K562 (cell line): ENCODE measurements around the gene HMOX2. TPM values are rescaled to one million over a fixed set of nuclear protein-coding genes. Genes with fewer than 3 reads are reported as not detected.
A peak's percentile ranks its signal among the peaks of the same experiment; 100 is the strongest.

Source experiments
- ATAC-seq: fragments of 200-7000 bp; cut with Tn5 transposase; 3 replicates; pipeline ENCODE4 v1.9.1; 2020; ENCODE audit warnings: moderate library complexity
- BruUV-seq: library from RNA; stranded (reverse); fragments of 400-500 nt; replicated peaks from 2 replicates; lab custom pipeline; 2021; lab: Mats Ljungman, UMichigan
- CTCF ChIA-PET: fragments of 300-600 bp; formaldehyde crosslinking; extraction: SDS; loops from one replicate; lab custom pipeline; 2021; ENCODE audit warnings: low intra/inter-chr PET ratio; lab: Yijun Ruan, JAX
- POLR2A ChIA-PET: fragments of 300-600, 350-650 bp; sonication (Branson Sonifier 250); formaldehyde crosslinking; extraction: SDS; loops from one replicate; lab custom pipeline; 2021; ENCODE audit warnings: antibody characterized with exemption, inconsistent platforms; lab: Yijun Ruan, JAX
- DNase-seq, 4 experiments: peaks; one replicate each; pipeline versions ENCODE4 v3.0.0 to v3.0.0-alpha.2; 2011 to 2018; ENCODE audit warnings: low spot score in 3 of 4, mixed read lengths in 3 of 4; ENCODE audit errors: extremely low read depth in 1 of 4
- FAIRE-seq: peaks from 2 replicates; lab custom pipeline; 2011; peaks lifted over from hg19 to GRCh38; lab: Jason Lieb, UNC
- H2AFZ ChIP-seq: 2 replicates; pipeline ENCODE4 v1.6.0; 2011; ENCODE audit warnings: low read depth, low read length, control low read depth, inconsistent platforms
- H3K27ac ChIP-seq: fragments of 200-600 bp; 3 replicates; pipeline ENCODE4 v1.8.0; 2011; ENCODE audit warnings: low read depth, mild to moderate bottlenecking, control low read depth, inconsistent platforms, low read length, moderate library complexity, mixed read lengths; ENCODE audit errors: extremely low read depth
- H3K27me3 ChIP-seq, 2 experiments: fragments of 300-600 bp in 1 of 2; 2 replicates in 1 of 2; 3 replicates in 1 of 2; pipeline versions ENCODE4 v1.6.0 to v1.8.0; 2011; ENCODE audit warnings: inconsistent platforms in 2 of 2, low read length in 2 of 2, mild to moderate bottlenecking in 1 of 2, mixed read lengths in 1 of 2, moderate library complexity in 1 of 2; ENCODE audit not compliant: control insufficient read depth in 2 of 2, insufficient read depth in 2 of 2
- H3K36me3 ChIP-seq: fragments of 300-600 bp; 3 replicates; pipeline ENCODE4 v1.8.0; 2011; ENCODE audit warnings: mild to moderate bottlenecking, low read length, inconsistent platforms; ENCODE audit not compliant: control insufficient read depth, insufficient read depth
- H3K4me1 ChIP-seq, 2 experiments: fragments of 200-600 bp in 1 of 2; replicated peaks in 1 of 2; 2 replicates in 1 of 2; 3 replicates in 1 of 2; pipeline versions ENCODE4 v1.5.1 to v1.8.0; 2011; ENCODE audit warnings: inconsistent platforms in 2 of 2, low read length in 2 of 2, mild to moderate bottlenecking in 1 of 2, mixed read lengths in 1 of 2, moderate library complexity in 1 of 2; ENCODE audit not compliant: control insufficient read depth in 2 of 2, insufficient read depth in 2 of 2
- H3K4me2 ChIP-seq: 2 replicates; pipeline ENCODE4 v1.6.1; 2011; ENCODE audit warnings: low read length, control low read depth, inconsistent platforms, mixed read lengths; ENCODE audit not compliant: insufficient read depth
- H3K4me3 ChIP-seq: fragments of 200-600 bp; sonication (generic), shearing (Covaris generic); 2 replicates; pipeline ENCODE4 v1.5.1; 2016; ENCODE audit warnings: control low read depth, inconsistent platforms
- H3K79me2 ChIP-seq: fragments of 200-600 bp; 3 replicates; pipeline ENCODE4 v1.8.0; 2011; ENCODE audit warnings: low read length, inconsistent platforms; ENCODE audit not compliant: control insufficient read depth, insufficient read depth
- H3K9ac ChIP-seq, 2 experiments: 2 replicates each; pipeline versions ENCODE4 v1.6.0 to v1.6.1; 2011; ENCODE audit warnings: low read depth in 2 of 2, low read length in 2 of 2, control low read depth in 1 of 2, inconsistent platforms in 1 of 2, mild to moderate bottlenecking in 1 of 2, mixed read lengths in 1 of 2; ENCODE audit not compliant: insufficient read depth in 1 of 2
- H3K9me1 ChIP-seq: one replicate; pipeline ENCODE4 v1.6.0; 2011; ENCODE audit warnings: inconsistent platforms, mild to moderate bottlenecking, low read length, moderate library complexity; ENCODE audit not compliant: control insufficient read depth, insufficient read depth
- H3K9me3 ChIP-seq: replicated peaks from 2 replicates; pipeline ENCODE4 v1.5.1; 2011; ENCODE audit warnings: low read depth, low read length, inconsistent platforms; ENCODE audit not compliant: control insufficient read depth, insufficient read depth
- H4K20me1 ChIP-seq: replicated peaks from 2 replicates; pipeline ENCODE4 v1.6.1; 2011; ENCODE audit warnings: low read length, inconsistent platforms, mixed read lengths; ENCODE audit not compliant: control insufficient read depth, insufficient read depth
- ADNP ChIP-seq: fragments of 200-800 bp; sonication (Bioruptor generic); IDR thresholded peaks from 2 replicates; pipeline ENCODE4 v1.6.1; 2016; ENCODE audit warnings: missing genetic modification characterization, missing compliant biosample characterization
- BRF1 ChIP-seq: IDR thresholded peaks from 3 replicates; pipeline ENCODE4 v1.6.1; 2011; ENCODE audit warnings: borderline replicate concordance, mild to moderate bottlenecking; ENCODE audit not compliant: insufficient read length; ENCODE audit errors: extremely low read depth
- CEBPZ ChIP-seq: fragments of 150-350 bp; IDR thresholded peaks from 2 replicates; pipeline ENCODE4 v1.6.1; 2014; ENCODE audit warnings: low read depth, mild to moderate bottlenecking, low read length, borderline replicate concordance
- MECOM ChIP-seq: fragments of 250-450 bp; sonication (Bioruptor Pico); IDR thresholded peaks from 2 replicates; pipeline ENCODE4 v1.8.0; 2022; ENCODE audit warnings: inconsistent platforms
- MEF2D ChIP-seq: conservative IDR thresholded peaks from 2 replicates; pipeline ENCODE4 v1.6.1; 2016; ENCODE audit warnings: low read depth, missing genetic modification characterization, missing compliant biosample characterization
- SMARCE1 ChIP-seq: fragments of 450-650 bp; IDR thresholded peaks from 2 replicates; pipeline ENCODE4 v1.7.1; 2016; ENCODE audit warnings: mild to moderate bottlenecking
- XRCC5 ChIP-seq: fragments of 200-400 bp; formaldehyde crosslinking; IDR thresholded peaks from 2 replicates; pipeline ENCODE4 v1.6.1; 2017; ENCODE audit warnings: low read depth, mild to moderate bottlenecking, low read length
- ZC3H11A ChIP-seq: IDR thresholded peaks from 2 replicates; pipeline ENCODE4 v1.6.1; 2012; ENCODE audit warnings: low read depth, low read length, improper control_type of control experiment
- WGBS: fragments of 100-300 bp; shearing (Covaris generic); methylation state at CpG from one replicate; pipeline ENCODE4 v1.1.6; 2016; ENCODE audit warnings: low coverage, mixed read lengths; ENCODE audit not compliant: insufficient coverage; ENCODE audit errors: missing lambda C conversion rate; 5-methylcytosine and 5-hydroxymethylcytosine counted together
- in situ Hi-C: fragments of 300-500 bp; cut with MboI; formaldehyde crosslinking; loops from 4 replicates; pipeline ENCODE4 v1.15.0; 2018; ENCODE audit warnings: inconsistent platforms, mixed read lengths
- intact Hi-C: fragments of 100-400 bp; cut with micrococcal nuclease; formaldehyde crosslinking; loops from 2 replicates; pipeline ENCODE4 v1.14.2; 2022
- polyA plus RNA-seq, 8 experiments: library from polyadenylated mRNA; depleted of rRNA in 4 of 8; stranded (reverse) in 5 of 8; unstranded in 3 of 8; fragments of >200 nt; fragmentation: Nextera tagmentation in 2 of 8; fragmentation: Illumina TruSeq in 1 of 8; extraction: Ambion mirVana in 2 of 8; extraction: Trizol in 1 of 8; gene quantifications; 2 replicates each; pipeline versions ENCODE4 v1.2.1 to v1.2.3, GENCODE V29; 2011 to 2014; ENCODE audit warnings: inconsistent platforms in 1 of 8, missing spikeins in 1 of 8
- total RNA-seq, 7 experiments: library from RNA; depleted of rRNA in 6 of 7; stranded (reverse); fragments of >200 nt in 6 of 7; fragmentation: Illumina TruSeq in 2 of 7; extraction: Trizol in 2 of 7; gene quantifications; 2 replicates each; pipeline versions ENCODE4 v1.2.1 to v1.2.3, GENCODE V29; 2011 to 2021; ENCODE audit warnings: low replicate concordance in 1 of 7
- TF ChIP-seq, protein P1 (sequence below): fragments of 250-450 bp; sonication (Bioruptor Pico); IDR thresholded peaks from 2 replicates; pipeline ENCODE4 v1.5.0; 2021
- TF ChIP-seq, protein P2 (sequence below): fragments of 450-650 bp; IDR thresholded peaks from one replicate; pipeline ENCODE4 v1.6.1; 2018; ENCODE audit warnings: mild to moderate bottlenecking, moderate library complexity; ENCODE audit not compliant: partially characterized antibody

The HMOX2 gene
- total and polyA plus RNA-seq, 9 of the 15 experiments (the other 6 are each of a cell fraction or from before 2014, with no cell fraction given): 26.8 to 87.4 (median 57.4) TPM

DNA sequence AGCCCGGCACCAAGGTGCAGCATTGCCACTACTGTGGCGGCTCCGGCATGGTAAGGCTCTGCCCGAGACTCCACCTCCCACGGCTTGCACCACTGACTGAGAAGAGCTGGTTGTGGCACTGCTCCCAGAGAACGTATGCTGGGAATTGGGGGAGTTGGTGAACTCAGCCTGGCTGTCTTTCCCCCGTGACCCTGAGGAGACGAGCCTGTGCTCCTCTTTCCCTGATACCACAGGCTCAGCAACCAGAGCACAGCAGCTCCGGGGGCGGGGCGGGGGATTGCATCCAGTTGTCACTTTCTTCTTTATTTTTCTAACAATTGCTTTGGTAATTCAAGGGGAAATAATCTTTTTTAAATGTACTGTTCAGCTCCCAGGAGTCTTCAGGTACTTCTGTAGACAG is 33.8 kb upstream of the HMOX2 start:
- H3K9me1 ChIP-seq: no peaks in the 10 kb centered on the region
- no peaks in the 10 kb centered on the region for H3K79me2 ChIP-seq
- ChIA-PET POLR2A (no interaction called here), CTCF (no interaction called here)
- no peaks in the 10 kb centered on the region for H3K4me1 ChIP-seq
- FAIRE-seq (no peak), ATAC-seq (no peak), DNase-seq (no peak)
- H3K36me3 ChIP-seq: peaks cover 90% of the 10 kb centered on the region
- no peak overlapping the region for H3K4me2 ChIP-seq
- H2AFZ ChIP-seq: no peak overlapping the region
- BruUV-seq: no TSS peak
- intact Hi-C loops: no loop called here
- H3K27ac ChIP-seq: no peak overlapping the region
- no peaks in the 10 kb centered on the region for H3K9me3 ChIP-seq
- H3K27me3 ChIP-seq: no peaks in the 10 kb centered on the region
- peak overlapping the region in 1 of 2 experiments; percentile 24; a peak in 1 of 4 replicates for H3K9ac ChIP-seq
- no peak overlapping the region for H3K4me3 ChIP-seq
- TF ChIP-seq, protein P1, sequence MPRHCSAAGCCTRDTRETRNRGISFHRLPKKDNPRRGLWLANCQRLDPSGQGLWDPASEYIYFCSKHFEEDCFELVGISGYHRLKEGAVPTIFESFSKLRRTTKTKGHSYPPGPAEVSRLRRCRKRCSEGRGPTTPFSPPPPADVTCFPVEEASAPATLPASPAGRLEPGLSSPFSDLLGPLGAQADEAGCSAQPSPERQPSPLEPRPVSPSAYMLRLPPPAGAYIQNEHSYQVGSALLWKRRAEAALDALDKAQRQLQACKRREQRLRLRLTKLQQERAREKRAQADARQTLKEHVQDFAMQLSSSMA (CRISPR knock-in tag): no peak
- no peak for TF ChIP-seq XRCC5
- TF ChIP-seq MEF2D (tag): no peak
- TF ChIP-seq MECOM (CRISPR knock-in tag): no peak
- no peak for TF ChIP-seq CEBPZ
- TF ChIP-seq ADNP (tag): no peak
- TF ChIP-seq ZC3H11A: no peak
- TF ChIP-seq, protein P2, sequence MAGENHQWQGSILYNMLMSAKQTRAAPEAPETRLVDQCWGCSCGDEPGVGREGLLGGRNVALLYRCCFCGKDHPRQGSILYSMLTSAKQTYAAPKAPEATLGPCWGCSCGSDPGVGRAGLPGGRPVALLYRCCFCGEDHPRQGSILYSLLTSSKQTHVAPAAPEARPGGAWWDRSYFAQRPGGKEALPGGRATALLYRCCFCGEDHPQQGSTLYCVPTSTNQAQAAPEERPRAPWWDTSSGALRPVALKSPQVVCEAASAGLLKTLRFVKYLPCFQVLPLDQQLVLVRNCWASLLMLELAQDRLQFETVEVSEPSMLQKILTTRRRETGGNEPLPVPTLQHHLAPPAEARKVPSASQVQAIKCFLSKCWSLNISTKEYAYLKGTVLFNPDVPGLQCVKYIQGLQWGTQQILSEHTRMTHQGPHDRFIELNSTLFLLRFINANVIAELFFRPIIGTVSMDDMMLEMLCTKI: no peak
- TF ChIP-seq BRF1: no peak
- TF ChIP-seq SMARCE1: no peak
- no peaks in the 10 kb centered on the region for H4K20me1 ChIP-seq
- 92% methylated on average over 11 of the region's 11 CpGs for WGBS
- in situ Hi-C loops: no loop called here
